SH-SY5Y (cell line): ENCODE measurements around the gene STOML3.

Experiments used
- GATA2 ChIP-seq: IDR thresholded peaks from 2 replicates; pipeline ENCODE4 v1.6.1; 2011; ENCODE audit warnings: mild to moderate bottlenecking, low read depth, low read length
- GATA3 ChIP-seq: IDR thresholded peaks from 2 replicates; pipeline ENCODE4 v1.6.1; 2011; ENCODE audit warnings: low read depth, mild to moderate bottlenecking, low read length, moderate library complexity

STOML3 gene, protein sequence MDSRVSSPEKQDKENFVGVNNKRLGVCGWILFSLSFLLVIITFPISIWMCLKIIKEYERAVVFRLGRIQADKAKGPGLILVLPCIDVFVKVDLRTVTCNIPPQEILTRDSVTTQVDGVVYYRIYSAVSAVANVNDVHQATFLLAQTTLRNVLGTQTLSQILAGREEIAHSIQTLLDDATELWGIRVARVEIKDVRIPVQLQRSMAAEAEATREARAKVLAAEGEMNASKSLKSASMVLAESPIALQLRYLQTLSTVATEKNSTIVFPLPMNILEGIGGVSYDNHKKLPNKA

DNA sequence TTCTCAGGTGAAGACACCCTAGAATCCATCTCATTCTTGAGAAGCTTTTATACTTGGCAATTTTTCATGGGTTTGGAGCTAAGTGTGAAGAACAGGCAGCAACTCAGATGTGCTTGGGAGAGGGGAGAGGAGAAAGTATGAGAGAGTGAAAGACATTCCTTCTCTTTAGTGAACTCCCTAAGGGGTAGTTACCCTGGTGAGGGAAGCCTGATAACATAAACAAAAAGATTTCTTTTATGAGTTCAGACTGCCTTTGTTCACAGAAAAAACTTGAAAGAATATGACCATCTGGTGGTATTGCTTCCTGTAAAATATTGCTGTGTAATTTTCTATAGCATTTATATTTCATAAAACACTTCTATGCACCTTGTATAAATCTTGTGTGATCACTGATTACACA, at the start of gene STOML3:
TSS of gene STOML3 (minus strand) at position 139 of the 400 bp plus-strand sequence. CDS start at position 29, 110 bp downstream.
- TF ChIP-seq GATA2 (no peak), GATA3 (no peak)

DNA sequence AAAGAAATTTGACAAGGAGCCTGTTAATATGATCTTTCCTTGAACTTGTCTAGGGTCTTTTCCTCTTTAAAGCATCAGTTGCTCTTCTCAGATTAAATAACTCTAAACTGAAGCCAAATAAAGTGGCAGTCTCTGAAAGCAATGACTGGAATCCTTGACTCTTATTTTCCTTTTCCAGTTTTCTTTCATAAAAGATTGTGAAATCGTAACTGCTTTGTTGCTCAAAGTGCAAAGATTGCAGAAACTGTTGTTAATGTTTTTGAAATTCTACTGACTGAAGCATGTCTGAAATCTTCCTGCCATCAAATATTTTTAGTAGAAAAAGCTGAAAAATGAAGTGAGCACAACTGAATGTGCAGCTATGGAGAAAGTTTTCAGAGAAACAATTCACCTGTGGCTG, 49.6 kb upstream of the STOML3 start:
- TF ChIP-seq GATA2 (no peak), GATA3 (no peak)

DNA sequence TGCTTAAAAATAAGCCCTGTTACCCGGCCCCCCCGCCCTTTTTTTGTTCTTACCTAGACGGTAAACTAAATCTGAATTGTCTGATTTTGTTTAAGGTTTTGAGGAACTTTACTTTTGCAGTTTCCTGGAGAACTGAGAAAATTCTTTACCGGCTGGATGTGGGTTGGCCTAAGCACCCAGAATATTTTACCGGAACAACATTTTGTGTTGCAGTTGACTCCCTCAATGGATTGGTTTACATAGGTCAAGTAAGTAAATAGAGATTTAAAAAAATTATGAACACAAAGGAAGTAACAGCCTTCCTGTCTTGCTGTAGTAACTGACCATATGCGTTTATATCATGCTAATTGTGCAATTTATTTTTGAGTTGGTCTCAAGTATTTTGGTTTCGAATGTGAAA, 48.4 kb upstream of the STOML3 start:
- TF ChIP-seq GATA3 (no peak), GATA2 (no peak)

DNA sequence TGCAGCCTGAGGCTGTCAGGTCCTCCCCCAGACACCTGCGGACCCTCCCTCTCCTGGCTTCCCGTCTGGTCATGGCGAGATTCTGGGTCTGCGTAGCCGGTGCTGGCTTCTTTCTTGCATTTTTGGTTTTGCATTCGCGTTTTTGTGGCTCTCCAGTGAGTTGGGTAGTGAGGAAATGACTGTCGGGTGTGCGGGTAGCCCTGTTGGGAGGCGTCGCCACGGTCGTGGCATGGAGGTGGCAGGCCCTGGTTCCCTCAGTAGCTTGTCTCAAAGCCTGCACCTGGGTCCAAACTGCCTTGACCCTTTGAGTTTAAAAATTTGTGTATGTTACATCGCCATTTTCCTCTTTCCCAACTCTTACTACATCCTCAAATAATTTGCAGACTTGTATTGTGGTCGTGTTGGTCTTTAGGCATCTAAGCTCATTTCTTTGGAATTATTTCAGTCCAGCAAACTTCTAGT, 48.0 kb upstream of the STOML3 start:
- no peak for TF ChIP-seq GATA2
- TF ChIP-seq GATA3, result no peak

DNA sequence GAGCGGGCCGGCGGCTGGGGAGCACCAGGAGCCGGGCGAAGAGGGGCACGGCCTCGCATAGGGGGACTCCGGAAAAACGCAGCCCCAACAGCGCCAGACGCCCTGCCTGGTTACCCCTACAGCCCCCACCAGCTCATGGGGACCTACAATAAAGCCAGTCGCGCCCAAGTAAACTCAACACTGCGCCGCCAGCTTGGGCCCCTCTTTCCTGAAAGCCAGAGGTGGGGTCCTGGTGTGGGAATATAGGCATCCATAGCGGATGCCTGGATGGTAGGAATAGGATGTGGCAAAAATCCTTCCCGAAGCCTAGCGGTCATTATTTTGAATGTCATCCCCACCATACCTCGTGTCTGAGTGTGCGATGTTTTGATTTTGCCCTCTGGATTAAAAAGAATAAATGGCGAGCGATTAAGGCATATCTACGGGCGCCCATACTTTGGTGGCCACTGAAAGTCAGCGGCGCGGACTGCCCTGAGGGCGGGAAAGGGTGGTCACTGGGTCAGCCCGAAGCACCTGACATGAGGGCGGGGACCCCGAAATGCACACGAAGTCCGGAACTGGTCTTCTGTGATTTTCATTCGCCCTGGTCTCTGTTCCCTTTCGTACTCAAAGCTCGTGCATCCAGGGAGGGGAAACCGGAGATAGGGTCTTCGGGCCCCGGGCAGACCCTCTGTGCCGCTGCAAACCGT, 47.4 kb upstream of the STOML3 start, which contains the start of the genes NHLRC3 and PROSER1:
TSS of gene NHLRC3 (plus strand) at position 577 of the 689 bp plus-strand sequence. CDS start 184 bp downstream, outside the sequence.
TSS of gene PROSER1 (minus strand) at position 210 of the 689 bp plus-strand sequence. CDS start 847 bp downstream, outside the sequence.
- TF ChIP-seq GATA3, result no peak
- TF ChIP-seq GATA2, result no peak

DNA sequence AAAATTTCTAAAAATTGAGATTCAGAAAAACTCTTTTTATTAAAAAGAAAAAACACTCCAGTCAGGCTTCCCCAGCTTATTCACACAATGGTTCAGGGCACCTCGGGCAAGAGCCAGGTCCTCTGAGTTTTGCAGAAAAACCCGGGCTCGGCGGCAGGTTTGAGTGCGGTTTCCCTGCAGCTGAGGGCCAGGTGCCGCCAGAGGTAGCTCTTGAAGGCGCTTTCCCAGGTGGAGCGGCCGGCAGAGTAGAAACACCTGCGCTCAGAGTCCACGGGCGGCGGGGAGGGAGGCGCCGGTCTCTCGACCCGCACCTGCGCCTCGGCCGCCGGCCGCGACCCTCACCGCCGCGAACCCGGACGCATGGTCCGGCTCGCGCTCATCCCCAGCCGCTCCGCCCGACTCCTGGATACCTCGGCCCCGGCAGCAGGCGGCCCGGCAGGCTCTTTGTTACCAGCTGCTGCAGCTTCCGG, 46.8 kb upstream of the STOML3 start:
- TF ChIP-seq GATA3 (no peak), GATA2 (no peak)

DNA sequence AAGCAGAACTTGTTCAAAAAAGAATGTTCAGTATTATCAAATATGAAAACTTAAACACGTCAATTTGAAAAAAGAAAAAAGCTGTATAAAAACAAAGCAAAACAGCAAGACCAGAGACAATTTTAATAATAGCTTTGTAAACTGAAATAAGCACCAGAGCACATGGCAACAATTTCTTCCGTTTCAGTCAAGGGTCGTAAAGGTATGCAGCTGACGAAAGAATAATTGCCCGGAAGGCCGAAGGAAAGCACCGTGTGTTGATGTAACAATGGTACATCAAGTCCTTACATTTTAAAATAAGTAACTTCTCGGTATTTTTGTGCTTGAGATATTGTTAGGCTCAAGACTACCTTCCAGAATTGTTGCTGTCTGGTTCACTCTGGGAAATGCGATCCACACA, 45.6 kb upstream of the STOML3 start:
- TF ChIP-seq GATA3 (no peak), GATA2 (no peak)

DNA sequence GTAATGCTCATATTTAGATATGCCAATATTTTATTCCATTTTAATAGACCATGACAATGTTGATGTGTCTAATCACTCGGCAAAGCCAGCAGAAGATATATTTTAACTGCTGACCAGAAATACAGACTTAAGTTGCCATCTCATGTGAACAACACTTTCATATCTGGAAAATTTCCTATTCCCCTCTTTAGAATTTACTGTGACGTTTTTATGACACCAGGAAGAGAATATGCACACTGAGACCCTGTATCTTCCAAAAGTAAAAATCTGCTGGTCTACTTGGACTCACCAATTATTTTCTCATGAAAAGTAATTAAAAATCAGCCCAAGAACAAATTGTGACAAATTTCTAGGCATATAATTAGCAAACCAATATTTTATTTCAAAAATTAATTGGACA, 45.2 kb upstream of the STOML3 start:
- TF ChIP-seq GATA2, result no peak
- TF ChIP-seq GATA3, result no peak

DNA sequence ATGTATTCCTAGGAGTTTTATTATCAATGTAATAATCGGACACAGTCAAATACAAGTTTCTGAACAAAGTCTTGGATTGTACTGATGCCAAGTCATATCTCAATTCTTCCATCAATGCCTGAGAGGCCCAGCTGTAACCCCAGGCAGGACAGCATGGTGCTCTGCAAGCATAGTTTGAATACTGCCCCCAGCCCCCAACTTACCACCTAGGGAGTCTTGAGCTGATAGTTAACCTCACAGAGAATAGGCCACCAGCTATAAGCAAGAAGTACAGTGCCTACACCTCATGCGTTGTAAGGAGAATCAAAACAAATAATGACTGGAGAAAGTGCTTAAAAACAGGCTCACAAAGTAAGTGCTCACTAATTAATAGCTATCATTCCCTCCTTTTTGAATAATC, 44.6 kb upstream of the STOML3 start:
- no peak for TF ChIP-seq GATA3
- TF ChIP-seq GATA2, result no peak

DNA sequence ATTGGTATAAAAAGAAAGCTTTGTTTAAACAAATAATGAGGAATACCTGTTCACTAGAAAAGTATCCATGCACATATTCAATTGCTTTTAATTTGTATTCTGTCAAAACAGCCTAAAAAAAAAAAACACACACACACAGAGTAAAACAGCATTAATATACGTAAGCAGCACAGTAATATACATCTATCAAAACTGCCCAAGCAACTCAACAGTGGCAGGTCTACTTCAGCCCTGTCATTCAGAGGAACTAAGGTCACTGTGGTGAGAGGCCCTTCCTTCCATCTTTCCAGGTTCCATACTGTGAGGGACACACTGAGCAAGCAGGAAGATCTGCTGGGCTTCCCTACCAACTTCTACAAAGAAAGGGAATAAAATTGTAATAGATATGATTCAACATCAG, 43.5 kb upstream of the STOML3 start:
- TF ChIP-seq GATA3, result no peak
- TF ChIP-seq GATA2, result no peak

DNA sequence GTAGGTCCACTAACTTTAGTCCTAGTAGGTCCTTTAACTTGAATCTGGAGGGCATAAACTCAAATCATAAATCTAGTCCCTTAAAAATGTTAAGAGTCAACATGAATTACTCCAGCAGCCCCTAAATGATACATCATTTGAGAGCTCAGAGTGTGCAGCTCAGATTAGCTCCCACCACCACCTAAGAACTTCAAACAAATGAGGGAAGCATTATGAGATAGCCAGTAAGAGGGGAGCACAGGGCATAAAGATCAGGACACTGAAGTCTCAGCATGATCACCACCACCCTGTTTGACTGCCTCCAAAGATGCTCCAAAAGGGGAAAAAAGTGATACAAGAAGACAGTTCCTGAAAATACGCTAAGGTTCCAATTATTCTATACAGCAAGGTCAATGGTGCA, 41.5 kb upstream of the STOML3 start:
- TF ChIP-seq GATA3 (no peak), GATA2 (no peak)

DNA sequence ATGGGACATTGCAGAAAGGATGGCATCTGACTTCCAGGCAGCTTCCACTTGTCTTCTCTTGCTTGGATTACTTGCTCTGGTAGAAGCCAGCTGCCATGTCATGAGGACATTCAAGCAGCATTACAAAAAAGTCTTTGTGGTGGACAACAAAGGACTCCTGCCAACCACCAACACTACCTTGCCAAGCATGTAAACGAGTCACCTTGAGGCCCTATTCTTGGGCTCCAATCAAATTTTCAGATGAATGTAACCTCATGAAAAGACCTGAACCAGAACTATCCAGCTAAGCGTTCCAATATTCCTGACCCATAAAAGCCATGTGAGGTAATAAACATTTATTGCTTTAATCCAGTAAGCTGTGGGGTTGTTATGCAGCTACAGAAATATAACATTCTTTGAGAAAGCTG, 34.8 kb upstream of the STOML3 start:
- TF ChIP-seq GATA2, result no peak
- TF ChIP-seq GATA3, result no peak

DNA sequence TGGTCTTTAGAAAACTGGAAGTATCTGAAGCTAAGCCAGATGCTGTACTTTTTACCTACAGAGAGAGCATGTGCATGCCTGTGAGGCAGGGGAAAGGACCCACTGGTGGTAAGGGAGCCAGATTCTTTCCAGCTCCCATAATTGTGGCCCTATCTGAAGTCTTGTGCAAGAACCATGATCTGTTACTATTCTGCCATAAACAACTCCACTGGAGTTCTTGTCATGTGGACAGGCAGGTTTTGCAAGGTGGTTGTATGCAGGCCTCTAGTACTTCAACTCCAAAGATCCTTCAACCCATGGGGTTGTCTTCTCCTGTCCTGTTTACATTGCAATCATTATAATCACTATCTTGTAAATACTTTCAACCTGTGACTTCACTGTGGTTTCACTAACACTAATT, 33.1 kb upstream of the STOML3 start:
- TF ChIP-seq GATA3 (no peak), GATA2 (no peak)

DNA sequence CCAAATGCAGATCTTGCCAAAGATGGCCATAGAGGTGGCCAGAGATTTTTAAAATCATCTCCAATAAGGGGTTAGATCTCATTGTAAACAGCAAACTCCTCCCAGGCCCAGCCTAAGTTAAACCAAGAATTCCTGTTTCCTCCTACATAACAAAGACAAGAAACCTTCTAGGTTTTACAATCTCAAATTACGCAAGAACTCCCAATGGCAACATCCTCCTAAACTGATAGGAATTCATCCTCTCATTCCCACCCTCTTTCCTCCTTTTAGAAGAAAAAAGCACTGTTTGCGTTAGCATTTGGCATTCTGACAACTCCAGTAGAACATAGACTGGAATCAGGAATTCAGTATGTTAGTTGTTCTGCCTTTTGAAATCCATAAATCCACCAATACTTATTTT, 32.7 kb upstream of the STOML3 start:
- TF ChIP-seq GATA3 (no peak), GATA2 (no peak)
